Ishikawa (cell line): ENCODE results near the gene CHMP5.

ENCODE experiments used
- CEBPB ChIP-seq: IDR thresholded peaks from 2 replicates; pipeline ENCODE4 v1.6.1; 2012
- CREB1 ChIP-seq: IDR thresholded peaks from 2 replicates; pipeline ENCODE4 v1.6.1; 2012; ENCODE audit warnings: low read depth
- EGR1 ChIP-seq: IDR thresholded peaks from 2 replicates; pipeline ENCODE4 v1.6.1; 2012
- EP300 ChIP-seq: IDR thresholded peaks from 2 replicates; pipeline ENCODE4 v1.6.1; 2012; ENCODE audit warnings: borderline replicate concordance
- FOXM1 ChIP-seq: IDR thresholded peaks from 2 replicates; pipeline ENCODE4 v1.6.1; 2012; ENCODE audit warnings: low read depth, borderline replicate concordance
- MAX ChIP-seq: IDR thresholded peaks from 2 replicates; pipeline ENCODE4 v1.6.1; 2012
- NFIC ChIP-seq: IDR thresholded peaks from 2 replicates; pipeline ENCODE4 v1.6.1; 2012
- RAD21 ChIP-seq: IDR thresholded peaks from 2 replicates; pipeline ENCODE4 v1.6.1; 2012; ENCODE audit warnings: low read depth
- REST ChIP-seq: IDR thresholded peaks from 2 replicates; pipeline ENCODE4 v1.6.1; 2012; ENCODE audit warnings: low read depth, mild to moderate bottlenecking
- TAF1 ChIP-seq: IDR thresholded peaks from 2 replicates; pipeline ENCODE4 v1.6.1; 2012; ENCODE audit warnings: low read depth, mild to moderate bottlenecking
- TCF12 ChIP-seq: IDR thresholded peaks from 2 replicates; pipeline ENCODE4 v1.6.1; 2012; ENCODE audit warnings: low read depth
- TEAD4 ChIP-seq: IDR thresholded peaks from 2 replicates; pipeline ENCODE4 v1.6.1; 2012
- USF1 ChIP-seq: IDR thresholded peaks from 2 replicates; pipeline ENCODE4 v1.6.1; 2012
- YY1 ChIP-seq: IDR thresholded peaks from 2 replicates; pipeline ENCODE4 v1.6.1; 2012; ENCODE audit warnings: low read depth
- ZBTB7A ChIP-seq: IDR thresholded peaks from 2 replicates; pipeline ENCODE4 v1.6.1; 2012; ENCODE audit warnings: low read depth

Gene CHMP5

GRCh38 chr9:33264473-33265177, at the start of gene CHMP5, which contains the start of gene BAG1:
Gene CHMP5 (plus strand): TSS chr9:33265049. CDS start chr9:33265079, 30 bp downstream.
Gene BAG1 (minus strand): TSS chr9:33264708.
- TF ChIP-seq EP300 (no peak), NFIC (no peak; the same call in 1 of the 2 replicates), FOXM1 (no peak), REST (no peak), CEBPB (no peak), TCF12 (no peak), USF1 (no peak), TEAD4 (no peak), YY1 (0 out of 2 replicates have a peak, but pooled peaks have one; percentile 3), RAD21 (no peak), EGR1 (no peak), CREB1 (peak; percentile 63), ZBTB7A (no peak), TAF1 (peak; percentile 58; the same call in 1 of the 2 replicates), MAX (peak; percentile 41; the same call in 1 of the 2 replicates)

- no peak for TF ChIP-seq YY1
- no peak for TF ChIP-seq TEAD4
- no peak for TF ChIP-seq EGR1
- TF ChIP-seq NFIC = no peak
- no peak for TF ChIP-seq REST
- TF ChIP-seq ZBTB7A = no peak
Measured at GRCh38 chr9:33220681-33221567, 43.9 kb upstream of the CHMP5 start.

- TF ChIP-seq EP300 (no peak), RAD21 (no peak), USF1 (no peak), TAF1 (no peak), EGR1 (no peak), TCF12 (no peak), NFIC (no peak), FOXM1 (no peak), CREB1 (no peak), MAX (no peak), YY1 (no peak), ZBTB7A (no peak), TEAD4 (no peak), CEBPB (no peak), REST (no peak)
Measured at GRCh38 chr9:33221568-33221884, 43.3 kb upstream of the CHMP5 start.

- TF ChIP-seq TAF1 = no peak
- TF ChIP-seq TEAD4 = no peak
- TF ChIP-seq MAX = no peak
- TF ChIP-seq TCF12 = no peak
- no peak for TF ChIP-seq USF1
- TF ChIP-seq EP300 = no peak
- no peak for TF ChIP-seq CEBPB
Measured at GRCh38 chr9:33222031-33222430, 42.8 kb upstream of the CHMP5 start.
